GM12892 (cell line): Measurements from ENCODE around the gene ZNF747.

Source experiments
- POLR2A ChIP-seq: IDR thresholded peaks from 2 replicates; pipeline ENCODE4 v1.6.1; 2011; ENCODE audit warnings: low read depth, low read length, control low read depth
- POLR2AphosphoS5 ChIP-seq: IDR thresholded peaks from 2 replicates; pipeline ENCODE4 v1.6.1; 2011; ENCODE audit warnings: low read depth, low read length, control low read depth
- TAF1 ChIP-seq: IDR thresholded peaks from 2 replicates; pipeline ENCODE4 v1.6.1; 2011; ENCODE audit warnings: low read depth, mild to moderate bottlenecking, control low read depth, low read length, borderline replicate concordance

DNA sequence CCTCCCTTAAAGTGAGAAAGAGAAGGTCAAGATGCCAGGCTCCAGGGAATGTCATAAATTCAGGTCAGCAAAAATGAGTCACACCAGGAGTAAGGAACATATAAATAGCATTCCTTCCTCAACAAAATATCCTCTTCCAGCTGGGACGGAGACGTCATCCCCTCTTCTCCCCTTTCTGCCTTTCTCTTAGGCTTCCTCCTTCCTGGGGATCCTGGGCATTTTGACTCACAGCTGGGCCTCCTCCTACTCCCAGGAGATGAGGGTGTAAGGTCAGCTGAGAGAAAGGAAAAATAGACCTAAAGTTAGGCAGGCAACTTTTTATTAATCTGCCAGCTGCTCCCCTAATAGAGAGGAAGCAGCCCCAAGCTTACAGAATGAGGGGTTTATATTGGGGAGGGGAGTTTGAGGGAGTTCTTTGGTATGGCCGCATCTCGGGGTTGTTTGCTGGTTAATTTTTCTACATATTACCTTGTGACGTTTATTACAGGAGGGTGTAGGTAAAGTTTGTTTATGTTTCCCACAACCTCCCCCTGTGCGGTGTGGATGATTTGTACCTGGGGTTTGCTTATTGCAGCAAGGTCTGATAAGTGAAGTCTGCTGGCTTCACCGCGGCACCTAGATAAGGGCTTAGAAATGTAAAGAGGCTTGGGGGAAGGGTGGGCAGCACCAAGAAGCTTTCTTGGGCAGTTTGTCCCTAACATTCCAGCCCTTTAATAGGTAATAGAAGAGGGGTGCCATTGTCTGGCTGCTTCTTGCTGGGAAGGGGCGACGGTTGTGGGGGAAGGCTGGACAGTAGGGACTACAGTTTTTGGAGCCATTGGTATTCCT is 7.1 kb upstream of the ZNF747 start:
- TF ChIP-seq POLR2A (no peak), POLR2AphosphoS5 (no peak), TAF1 (no peak)
